ENCODE measurements around the gene ALDH3A2.

ALDH3A2 gene

DNA sequence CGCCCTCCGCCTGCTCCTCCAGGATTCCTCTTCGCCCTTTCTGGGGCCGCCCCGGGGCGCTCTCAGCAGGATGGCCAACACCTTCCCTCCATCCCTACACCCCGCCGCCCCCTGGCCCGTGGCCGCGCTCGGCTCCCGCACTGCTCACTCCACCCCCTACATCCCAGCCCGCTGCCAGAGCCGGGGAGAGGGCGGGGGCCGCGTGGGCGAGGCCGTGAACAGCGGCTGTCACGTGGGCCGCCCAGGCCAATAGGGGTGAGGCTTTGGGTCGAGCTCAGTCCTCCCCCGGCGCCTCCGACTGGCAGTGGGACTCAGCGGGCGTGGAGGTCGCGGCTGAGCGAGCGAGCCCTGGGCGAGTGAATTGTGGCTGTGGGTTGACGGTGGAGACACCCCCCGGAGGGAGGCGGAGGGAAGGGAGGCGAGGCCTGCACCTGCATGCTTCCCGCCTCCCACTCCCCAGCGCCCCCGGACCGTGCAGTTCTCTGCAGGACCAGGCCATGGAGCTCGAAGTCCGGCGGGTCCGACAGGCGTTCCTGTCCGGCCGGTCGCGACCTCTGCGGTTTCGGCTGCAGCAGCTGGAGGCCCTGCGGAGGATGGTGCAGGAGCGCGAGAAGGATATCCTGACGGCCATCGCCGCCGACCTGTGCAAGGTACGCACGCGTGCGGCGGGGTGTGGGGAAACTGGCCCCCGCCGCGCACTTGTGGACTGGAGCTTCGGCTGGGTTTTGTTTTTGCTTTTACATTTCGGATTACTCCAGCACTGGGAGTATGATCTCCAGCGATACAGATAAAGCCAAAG, at the start of gene ALDH3A2:
ALDH3A2 (plus strand) TSS at position 277 of the 799 bp plus-strand sequence; CDS start at position 498, 221 bp downstream.
- peak; percentile 84 for DNase-seq

DNA sequence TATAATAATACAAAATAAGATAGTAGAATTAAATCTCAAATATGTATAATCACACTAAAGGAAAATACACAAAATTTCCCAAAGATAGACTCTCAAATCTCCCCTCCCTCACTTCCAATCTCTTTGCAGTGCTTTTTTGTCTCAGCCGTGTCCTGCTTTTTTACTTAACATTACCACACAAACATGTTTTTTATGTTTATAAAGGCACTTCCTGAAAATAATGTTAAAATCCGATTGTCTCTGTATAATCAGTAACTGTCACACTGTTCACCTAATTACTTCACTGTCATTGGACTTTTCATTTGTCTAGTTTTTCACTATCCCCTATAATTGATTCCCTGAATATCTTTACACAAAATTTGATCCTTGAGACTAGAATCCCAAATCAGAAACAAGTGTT, 38.2 kb upstream of the ALDH3A2 start:
- DNase-seq: no peak

DNA sequence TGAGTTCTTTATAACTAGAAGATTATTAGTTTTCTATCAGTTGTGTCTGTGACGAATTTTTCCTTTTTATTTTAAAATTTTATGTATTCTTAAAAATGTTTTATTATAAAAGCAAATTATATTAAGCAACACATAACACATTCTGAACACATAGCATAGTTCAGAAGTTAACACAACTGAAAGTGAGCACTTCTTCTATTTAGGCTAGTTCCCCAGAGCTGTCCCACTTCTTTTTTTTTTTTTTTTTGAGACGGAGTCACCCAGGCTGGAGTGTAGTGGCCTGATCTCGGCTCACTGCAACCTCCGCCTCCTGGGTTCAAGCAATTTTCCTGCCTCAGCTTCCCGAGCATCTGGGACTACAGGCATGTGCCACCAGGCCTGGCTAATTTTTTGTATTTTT, 37.7 kb upstream of the ALDH3A2 start:
- DNase-seq: no peak

DNA sequence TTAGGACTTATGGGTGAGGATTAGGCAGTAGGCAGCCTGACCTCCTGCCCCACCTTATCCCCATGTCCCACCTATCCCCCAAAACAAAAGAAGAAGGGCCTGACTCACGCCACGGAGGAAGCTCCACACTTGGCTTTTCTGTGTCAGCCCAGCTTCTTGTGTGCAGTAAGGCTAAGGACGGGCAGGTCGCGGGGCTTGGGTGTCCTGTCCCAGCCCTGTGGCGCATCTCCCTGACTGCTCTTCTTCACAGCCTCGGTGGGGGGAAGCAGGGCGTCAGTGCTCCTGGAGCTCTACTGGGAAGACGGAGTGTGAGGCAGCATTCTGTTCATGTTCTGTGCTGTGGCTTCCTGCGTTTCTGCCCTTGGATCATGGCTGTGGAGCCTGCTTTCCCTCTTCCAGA, 34.6 kb upstream of the ALDH3A2 start:
- DNase-seq: no peak

DNA sequence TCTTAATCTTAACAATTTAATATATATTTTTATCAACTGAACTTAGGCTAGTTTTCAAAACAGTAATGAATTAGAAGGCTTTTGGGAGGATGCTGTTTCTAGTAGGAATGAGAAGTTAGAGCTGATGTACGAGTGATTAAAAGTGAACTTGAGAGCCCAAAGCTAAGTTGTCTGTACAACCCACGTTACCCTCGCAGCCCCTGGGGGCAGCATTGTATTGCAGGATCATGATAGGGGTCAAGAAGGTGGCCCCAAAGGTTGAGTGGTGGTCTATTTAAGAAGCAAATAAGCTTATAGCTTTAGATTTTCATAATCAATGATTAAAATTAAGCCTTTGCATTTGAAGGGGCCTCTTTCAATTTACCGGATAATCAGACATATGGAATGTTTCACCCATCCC, 33.7 kb upstream of the ALDH3A2 start:
- DNase-seq: no peak

DNA sequence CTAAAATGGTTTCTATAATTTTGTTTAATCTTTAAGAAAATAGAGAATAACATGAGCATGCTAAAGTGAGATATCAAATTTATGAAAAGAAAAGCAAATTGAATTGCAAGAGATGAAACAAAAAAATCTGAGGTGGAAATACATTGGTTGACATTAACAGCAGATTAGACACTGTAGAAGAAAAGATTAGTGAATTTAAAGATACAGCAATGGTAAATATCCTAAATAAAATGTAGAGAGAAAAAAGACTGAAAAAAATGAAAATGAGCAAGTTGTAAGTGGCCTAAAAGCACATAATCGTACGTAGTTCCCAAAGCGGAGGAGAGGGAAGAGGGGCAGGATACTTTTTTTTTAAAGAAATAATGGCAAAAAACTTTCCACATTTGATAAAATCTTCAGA, 30.5 kb upstream of the ALDH3A2 start:
- no peak for DNase-seq

DNA sequence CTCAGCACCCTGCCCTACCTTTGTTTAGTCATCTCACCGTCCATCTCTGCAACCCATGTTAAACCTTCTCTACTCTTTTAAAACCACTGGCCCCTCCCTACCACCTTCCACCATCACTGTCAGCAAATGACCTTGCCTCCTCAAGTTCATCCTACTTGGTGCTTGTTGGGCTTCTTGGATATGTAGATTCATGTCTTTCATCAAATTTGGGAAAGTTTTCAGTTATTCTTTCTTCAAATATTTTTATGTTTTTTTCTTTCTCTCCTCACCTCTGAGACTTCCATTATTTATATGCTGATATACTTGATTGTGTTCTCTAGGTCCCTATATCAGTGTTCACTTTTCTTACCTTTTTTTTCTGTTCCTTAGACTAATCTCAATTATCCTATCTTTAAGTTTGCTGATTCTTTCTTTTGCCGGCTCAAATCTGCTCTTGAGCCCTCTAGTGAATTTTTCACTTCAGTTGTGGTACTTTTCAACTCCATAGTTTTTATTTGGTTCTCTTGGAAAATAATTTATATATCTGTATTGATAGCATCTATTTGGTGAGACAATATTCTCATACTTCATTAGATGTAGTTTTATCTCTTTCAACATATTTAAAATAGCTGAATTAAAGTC, 28.7 kb upstream of the ALDH3A2 start:
- no peak for DNase-seq

DNA sequence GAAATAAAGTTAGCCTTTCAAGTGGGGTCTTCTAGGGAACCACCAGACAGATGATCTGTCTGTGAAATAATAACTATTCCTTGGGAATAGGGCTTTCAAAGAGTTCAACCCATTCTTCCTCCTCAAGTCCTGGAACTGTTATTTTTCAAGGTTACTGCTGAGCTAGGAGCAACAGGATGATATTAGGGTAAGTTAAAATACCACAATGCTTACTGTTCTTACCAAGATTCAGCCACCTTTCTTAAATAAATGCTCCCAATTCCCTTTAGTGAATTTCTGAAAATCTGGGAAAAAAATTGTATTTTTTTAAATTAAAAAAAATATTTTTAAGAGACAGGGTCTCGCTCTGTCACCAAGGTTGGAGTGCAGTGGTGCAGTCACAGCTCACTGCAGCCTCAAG, 26.9 kb upstream of the ALDH3A2 start:
- no peak for DNase-seq

DNA sequence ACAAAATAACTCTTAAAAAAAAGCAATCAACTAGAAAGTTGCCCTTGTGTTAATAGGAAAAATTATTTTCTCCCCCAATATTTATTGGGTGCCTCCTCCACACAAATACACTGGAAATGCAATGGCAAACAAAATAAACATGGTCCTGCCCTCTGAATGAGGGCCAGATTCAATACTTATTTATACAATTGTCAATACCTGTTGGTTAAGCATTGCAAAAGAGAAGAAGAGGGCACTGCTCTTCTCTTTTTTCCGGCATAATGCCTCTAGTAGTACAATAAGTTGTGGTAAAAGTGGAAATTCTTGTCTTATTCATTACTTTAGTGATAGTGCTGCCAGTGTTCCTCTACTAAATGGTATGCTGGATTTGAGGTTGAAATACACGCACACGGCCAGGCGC, 22.5 kb upstream of the ALDH3A2 start:
- no peak for DNase-seq

DNA sequence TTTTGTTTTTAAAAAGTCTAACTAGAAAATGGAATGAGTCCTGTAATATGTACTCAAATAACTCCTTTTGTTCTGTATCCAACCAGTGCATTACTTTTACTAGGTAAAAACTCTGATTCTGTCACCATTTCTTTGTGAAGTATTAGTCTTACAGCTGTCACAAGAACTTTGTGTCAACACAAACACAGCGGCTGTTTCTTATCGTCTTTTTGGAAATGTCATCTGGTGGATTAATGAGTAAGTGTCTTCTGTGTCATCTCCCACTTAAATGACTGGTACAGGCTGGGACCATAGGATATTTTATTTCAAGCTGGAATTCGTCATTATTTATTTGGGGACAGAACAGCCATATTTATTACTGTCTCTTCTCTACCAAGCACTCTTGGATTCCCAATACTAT, 19.1 kb upstream of the ALDH3A2 start:
- DNase-seq: no peak

DNA sequence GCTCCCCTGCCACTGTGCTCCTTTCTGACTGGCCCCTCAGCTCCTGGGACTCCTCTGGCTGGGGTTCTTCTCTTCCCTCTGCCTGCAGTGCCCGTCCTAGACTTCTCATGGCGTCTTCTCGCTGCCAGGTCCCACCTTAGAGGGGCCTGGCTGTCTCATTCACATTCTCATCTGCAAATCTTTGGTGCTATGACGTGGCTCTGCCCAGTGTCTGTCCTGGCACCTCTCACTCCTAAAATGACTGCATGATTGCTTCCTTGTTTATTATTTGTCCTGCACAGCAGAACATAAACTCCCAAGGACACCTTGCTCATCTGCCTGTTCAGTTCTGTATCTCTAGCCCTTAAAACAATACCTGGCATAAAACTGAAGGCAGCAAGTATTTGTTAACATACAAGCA, 18.5 kb upstream of the ALDH3A2 start:
- no peak for DNase-seq

DNA sequence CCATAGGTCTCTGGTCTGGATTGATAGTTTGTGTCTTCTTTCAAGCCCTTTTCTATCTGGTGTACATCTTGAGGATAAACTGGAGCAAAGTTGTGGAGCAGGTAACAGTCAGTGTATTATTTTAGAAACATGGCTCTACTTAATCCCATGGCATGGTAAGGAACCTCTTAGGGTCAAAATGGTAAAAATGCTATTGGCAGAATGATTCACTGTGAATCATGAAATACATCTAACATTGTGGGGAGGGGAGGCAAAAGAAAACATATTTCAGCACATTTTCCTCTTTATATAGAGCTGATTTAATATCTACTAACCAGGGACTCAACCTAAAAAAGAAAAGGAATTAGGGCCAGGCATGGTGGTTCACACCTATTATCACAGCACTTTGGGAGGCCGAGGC, 17.9 kb upstream of the ALDH3A2 start:
- no peak for DNase-seq

DNA sequence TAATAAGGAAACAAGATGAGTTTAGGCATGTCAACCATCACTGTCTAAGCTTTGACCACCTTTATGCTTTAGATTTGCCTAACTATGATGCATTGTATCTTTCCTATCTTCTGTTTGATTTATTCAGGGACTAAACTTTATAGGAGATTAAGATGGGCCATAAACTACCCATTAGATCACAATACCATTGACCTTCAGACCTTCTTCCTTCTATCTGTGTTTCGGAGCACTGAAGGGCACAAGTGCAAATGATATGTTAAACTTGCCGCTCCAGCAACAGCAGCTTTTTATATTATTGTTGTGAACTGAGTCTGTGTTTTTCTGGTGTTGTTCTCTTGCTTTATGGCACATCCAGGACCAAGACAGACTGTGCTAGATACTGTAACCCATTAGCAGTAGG, 16.6 kb upstream of the ALDH3A2 start:
- no peak for DNase-seq

DNA sequence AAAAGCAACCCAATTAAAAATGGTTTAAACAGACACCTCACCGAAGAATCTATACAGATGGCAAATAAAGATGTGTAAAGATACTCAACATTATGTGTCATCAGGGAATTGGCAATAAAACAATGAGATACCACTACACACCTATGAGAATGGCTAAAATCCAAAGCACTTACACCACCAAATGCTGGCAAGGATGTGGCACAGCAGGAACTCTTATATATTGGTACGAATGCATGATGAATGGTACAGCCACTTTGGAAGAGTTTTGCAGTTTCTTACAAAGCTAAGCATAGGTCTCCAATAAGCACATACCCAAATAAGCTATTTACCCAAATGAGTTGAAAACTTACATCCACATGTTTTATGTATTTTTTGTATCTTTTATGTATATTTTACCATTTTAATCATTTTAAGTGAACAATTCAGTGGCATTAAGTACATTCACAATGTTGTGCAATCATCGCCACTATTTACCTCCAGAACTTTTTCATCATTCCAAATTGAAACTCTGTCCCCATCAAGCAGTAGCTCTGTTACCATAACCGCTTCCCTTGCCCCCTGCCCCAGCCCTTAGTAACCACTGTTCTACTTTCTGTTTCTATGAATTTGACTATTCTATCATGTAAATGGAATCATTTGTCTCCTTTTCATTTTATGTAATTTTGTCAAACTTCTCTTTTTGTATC, 6.7 kb upstream of the ALDH3A2 start:
- no peak for DNase-seq

DNA sequence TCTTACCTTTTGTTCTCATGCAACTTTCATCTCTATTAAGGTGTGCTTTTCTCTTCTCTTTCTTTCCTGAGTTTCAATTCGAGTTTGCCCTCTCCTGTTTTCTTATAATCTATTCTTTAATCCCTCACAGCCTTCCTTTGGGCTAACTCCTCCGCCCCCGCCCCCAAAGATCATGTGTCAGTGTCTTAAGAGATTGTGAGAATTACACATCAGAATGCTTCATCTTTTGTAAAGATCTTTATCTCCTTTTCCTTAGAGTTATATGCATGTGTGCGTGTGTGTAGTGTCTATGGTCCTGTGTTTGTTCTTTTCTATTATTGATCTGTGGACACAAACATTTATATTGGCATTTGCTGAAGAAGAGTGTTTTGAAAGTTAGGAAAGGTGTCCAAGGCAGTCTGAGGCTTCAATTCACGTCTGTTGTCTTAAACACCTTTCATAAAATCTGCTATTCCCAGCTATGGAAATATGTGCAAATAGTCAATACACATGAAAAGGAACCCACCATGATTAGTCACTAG, 6.1 kb upstream of the ALDH3A2 start:
- DNase-seq: no peak

DNA sequence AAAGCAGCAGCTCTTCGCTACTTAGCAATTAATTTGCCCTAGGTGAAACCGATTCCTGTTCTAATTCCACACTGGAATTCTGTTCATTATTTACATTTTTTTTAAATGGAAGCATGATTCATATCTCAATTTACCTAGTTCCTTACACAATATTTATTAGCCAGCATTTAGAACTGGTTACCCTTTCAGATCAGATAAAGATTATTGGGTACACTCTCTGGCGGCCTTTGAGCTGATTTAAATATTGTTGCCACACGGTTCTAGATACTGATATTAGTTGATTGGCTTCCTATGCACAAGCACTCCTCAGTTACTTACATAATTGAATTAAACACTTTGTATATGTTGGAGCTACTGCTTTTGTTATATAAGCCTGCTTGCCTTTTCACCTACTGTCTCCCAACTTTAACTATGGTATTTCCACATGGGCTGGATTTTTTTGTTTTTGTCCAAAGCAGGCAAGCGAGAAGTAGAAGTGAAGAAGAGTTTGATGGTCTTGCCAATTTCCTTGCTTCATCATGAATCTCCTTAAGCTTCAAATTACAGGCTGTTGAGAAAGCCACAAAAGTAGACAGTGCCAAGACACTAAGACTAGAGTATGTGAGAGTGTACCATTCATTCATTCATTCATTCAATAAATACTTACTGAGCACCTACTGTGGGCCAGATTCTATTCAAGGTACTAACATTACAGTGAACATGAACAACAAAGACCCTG, 3.9 kb upstream of the ALDH3A2 start:
- DNase-seq: no peak

DNA sequence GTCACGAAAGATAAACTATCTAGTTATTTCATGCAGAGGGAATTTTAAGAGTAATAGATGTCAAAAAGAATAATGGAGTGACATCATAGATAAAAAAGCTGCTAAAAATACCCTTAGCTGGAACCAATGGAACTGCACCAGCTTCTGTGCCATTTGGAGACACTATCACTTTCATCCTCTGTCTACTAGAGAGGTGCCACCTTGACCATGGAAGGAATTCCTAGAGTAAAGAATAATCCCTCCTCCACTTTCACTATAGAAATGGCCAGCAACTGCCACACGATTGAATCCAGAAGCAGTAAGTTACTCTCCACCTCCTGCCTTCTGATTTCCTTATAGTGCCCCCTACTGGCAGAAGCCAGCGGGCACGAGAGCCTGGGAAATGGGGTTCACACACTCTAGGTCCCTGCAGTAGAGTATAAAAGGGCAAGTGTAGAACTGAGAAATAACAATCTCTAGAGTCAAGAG, 2.8 kb upstream of the ALDH3A2 start:
- DNase-seq: no peak

DNA sequence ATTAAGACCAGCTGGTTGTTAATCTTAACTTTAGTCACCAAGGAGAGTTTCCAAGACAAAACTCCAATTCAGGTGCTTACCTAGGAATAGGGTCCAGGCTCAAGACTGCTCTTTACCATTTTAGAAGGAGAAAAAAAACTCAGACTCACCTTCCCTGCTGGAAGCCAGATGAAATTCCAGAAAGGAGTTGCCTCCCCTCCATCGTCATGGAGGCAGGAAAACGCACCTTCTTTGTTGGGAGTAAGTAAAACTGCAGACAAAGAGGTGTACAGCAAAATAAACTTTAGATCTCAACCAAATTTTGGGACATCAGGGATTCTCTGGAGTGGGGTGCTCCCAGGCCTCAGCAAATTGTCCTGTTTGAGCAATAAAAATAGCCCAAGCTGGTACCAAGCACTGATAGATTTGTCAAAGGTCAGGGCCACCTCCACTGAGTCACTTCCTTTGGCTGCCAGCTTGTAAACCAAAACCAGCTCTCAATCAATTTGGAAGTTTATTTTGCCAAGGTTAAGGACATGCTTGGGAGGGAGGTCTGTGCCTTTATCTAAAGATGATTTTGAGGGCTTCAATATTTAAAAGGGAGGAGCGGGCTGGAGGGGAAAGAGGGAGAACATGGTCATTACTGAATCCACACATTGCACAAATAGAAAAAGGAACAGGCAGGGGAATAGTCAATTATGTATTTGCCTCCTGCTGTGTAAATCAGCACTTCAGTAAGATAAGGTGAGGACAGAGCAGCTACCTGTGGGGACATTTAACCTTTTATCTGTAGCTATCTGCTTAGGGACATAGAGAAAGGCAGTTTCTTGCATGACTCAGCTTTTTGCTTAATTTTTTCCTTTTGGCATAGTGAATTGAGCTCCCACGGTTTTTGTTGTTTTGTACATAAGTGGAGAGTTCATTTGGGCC, 1.5 kb upstream of the ALDH3A2 start:
- DNase-seq: no peak

DNA sequence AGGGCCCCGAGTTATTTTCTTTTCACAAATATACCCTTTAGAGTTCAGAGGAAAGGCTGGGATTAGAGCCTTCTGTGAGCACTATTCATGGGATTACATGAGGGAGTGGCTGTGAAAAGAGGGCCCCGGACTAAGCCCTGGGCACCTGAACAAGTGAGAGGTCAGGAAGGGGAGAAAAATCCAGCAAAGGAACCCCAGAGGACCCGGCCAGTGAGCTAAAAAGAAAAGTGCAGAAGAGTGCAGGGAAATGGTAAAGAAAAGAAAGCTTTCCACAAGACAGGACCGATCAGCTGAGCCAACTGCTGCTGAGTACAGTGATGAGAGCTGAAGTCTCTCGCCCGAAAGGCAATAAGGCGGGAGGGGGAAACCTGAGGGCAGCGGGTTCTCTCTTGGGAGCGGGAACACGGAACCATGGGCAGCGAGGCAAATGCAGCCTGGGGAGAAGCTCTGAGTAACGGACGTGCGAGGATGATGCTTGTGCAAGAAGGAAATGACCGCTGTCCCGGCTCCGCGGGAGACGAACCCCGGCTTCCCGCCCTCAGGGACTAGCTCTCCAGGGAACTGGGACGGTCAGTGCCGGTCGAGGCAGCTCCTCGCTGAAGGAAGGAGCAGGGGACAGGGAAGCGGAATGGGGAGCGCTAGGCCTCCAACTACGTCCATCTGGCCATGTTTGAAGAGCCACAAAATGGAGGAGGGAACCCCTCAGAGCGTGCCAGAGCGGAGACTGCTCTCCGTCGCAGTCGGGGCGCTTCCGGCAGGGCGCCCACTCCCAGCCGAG, 665 bp upstream of the ALDH3A2 start:
- DNase-seq: peak; percentile 63

DNA sequence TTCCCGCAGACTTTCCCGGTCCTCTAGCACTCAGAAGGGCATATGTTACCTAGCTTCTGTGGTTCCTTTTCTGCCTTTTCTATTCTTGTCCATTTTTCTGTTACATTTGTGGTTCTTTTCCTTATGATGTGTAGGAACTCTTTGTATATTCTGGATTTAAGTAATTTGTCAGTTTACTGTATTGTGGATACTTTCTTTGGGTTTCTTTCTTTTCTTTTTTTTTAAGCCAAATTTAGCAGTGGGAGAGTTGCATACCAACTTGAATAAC, 657 bp downstream of the ALDH3A2 start:
- DNase-seq: no peak

DNA sequence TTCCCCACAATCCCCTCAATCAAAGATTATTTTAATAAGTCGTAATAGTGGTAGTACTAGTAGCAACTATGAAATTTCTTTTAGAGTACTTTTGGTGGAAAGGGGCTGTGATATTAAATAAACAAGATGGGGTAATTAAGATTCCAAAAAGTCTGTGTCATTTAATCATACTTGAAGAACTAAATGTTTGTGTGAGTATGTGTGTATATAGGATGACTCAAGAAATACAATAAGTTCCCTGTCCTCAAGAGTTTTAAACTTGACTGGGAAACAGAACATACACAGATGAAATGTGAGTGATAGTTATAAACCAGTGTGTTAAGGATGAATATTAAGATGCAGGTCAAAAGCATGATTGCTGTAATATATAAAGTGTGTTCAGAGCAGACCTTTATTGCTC, 2.3 kb downstream of the ALDH3A2 start:
- DNase-seq: no peak
